ENCODE measurements around the gene HOTAIR.

HOTAIR gene

DNA sequence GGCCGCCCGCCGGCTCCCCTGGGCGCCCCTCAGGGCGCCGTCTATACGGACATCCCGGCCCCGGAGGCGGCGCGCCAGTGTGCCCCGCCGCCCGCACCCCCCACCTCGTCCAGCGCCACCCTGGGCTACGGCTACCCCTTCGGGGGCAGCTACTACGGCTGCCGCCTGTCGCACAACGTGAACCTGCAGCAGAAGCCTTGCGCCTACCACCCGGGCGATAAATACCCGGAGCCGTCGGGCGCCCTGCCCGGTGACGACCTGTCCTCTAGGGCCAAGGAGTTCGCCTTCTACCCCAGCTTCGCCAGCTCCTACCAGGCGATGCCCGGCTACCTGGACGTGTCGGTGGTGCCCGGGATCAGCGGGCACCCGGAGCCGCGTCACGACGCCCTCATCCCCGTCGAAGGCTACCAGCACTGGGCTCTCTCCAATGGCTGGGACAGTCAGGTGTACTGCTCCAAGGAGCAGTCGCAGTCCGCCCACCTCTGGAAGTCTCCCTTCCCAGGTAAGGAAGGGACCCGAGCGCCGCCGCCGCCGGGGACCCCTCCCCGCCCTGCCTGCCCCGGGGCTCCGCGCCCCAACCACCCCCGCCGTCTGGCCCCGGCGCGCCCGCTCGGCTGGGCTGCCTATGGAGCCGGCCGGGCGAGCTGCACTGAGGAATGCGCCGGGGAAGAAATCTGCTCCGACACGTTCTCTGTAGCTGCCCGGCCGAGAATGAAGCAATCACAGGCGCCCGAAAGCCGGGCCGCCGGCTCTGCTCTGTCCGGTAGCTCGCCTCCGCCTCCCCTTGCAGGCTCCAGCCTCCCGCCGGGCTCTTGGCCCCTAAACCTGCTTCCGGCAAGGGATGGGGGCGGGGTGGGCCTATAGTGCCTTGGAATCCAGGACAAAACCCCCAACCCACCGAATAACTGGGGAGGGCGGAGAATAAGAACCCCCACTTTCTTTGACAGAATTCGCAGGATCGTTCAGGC lies 35.3 kb downstream of the HOTAIR start:
- DNase-seq, result no peak

DNA sequence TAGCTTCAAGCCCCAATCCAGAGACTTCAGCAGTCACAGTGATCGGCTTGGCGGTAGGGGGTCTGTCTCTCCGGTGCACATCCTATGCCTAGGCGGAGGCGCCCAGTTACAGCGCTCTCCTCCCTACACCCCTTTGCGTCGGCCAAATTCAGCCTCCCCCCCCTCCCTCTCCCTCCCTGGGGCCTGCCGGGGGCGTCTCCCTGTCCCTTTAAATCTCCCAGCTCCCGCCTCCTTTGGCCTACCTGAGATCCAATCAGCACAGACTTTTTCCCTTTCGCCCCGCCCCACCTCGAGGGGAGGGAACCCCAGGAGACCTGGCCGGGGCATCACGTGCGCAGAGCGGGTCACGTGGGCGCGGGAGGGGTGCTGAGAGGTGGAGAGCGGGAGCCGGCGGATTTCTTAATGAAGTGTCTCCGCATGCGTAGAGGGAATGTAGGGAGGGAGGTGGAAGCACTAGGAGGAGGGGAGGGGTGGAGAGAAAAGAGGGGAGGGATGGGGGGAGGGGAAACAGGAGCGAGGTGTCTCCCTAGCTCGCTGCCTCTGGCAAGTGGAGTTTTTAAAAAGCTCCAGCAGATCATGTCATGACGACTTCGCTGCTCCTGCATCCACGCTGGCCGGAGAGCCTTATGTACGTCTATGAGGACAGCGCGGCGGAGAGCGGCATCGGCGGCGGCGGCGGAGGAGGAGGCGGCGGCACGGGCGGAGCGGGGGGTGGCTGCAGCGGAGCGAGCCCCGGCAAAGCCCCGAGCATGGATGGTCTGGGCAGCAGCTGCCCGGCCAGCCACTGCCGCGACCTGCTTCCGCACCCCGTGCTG lies 36.2 kb downstream of the HOTAIR start, which contains the start of gene HOXC13:
Gene HOXC13 (plus strand): TSS at position 506 of the 815 bp plus-strand sequence. CDS start 76 bp downstream, at position 582.
- peak; percentile 96 to 97 for DNase-seq

DNA sequence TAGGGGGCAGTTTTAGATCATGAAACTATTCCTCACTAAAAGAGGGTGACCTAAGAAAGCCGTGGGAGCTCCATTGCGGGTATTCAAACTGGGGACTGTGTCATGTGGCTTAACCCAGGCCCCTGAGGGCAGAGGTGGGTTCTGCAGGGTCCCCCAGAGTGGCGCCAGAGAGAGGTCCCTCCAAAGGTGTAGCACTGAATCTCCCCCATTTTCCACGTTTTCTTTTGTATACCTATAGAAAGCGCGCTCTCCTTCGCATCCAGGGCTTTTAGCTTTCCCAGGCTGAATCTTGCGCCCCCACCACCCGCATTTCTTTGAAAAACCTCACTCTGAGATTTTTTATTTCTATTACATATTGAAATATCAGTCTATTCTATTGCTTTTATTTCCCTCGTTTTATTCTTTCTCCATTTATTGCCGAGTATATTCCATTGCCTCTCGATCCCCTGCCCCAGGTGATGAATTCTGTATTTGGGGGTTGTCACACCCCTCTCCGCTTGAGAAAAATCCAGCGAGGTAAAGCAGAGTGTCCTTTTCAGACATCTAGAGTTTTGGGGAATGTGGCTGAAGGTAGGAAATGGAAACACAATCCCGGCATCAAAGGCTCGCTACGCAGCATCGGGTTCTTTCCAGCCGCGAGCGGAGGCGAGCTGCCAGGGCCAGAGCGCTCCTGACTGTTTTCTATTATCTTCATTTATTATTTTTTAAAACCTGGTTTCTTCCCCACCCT lies 37.0 kb downstream of the HOTAIR start:
- DNase-seq, result no peak

DNA sequence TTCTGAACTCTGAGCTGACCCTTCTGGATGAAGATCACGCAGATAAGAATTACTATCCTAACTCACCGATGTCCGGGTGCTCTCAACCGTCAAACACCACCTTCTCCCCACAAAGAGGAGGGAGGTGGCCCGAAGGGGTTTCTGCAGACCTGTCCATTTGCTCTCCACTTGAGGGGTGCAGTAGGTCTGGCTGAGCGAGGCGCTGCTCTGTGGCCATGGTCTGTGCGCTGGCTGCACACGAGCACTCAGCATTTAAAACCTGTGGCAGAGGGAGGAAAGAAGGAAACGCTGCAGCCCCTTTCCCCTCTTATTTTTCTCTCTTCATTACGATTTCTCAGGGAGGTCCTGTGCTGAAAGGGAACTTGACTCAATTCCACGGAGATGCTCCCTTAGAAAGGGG lies 37.7 kb downstream of the HOTAIR start:
- no peak for DNase-seq

DNA sequence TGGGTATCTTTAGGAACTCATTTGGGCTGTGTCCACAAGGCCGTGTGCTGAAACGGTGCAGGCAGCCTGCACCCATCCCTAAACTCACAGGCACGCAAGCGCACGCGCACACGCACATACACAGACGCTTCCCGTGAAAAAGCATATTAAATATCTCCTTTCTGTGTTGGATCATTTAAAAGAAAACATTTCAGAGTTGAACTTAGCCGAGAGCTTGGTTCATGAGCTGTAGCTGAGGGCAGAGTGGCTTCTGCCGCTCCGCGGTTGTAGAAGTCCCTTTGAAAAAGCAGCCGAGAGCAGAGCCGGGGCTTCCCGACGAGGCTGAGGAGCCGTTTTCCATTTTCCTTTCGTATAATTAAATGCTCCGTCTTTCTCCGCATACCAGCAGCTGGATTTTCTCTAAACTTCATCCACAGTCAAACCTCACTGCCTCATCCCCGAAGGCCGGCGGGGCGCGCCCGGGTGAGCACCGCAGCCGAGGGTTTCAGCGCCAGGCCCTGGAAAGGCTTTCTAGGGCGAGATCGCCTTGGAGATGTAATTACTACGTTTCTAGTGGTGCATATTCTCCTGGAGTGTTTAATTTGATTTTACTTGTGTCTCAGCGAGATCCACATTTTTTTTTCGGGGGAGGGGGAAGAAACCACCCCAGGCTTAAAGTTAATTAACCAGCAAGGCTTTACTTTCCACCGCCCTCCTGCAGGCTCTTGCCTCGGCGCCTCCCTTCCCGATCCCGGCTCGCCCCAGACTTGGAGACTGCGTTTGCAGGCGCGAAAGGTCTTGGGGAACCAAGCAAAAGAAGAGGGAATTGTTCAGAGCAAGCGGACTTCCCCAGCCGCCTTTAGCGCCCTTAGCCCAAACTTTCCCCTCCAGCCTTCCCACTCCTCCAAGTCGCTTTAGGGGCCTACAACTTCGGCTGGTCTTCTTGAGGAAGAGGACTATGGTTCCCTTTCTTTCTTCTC lies 39.1 kb downstream of the HOTAIR start:
- DNase-seq, result no peak

DNA sequence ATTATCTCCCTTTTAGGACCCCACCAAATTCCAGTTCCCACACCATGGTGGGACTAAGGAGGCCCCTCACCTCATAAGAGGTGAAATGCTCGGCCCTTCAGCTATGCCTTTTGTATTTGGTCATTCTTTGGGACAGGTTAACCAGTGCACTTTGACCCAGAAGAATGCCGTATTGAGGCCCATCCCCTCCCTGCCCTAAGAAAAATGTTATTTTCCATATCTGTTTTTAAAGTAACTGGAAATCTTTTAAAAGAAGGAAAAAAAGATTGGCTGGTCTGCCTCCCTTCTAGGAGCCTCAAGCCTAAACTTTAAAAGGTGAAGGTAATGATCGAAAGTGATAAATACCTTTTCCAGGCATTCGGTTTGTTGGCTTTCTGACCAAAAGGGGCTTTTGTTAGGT lies 41.8 kb downstream of the HOTAIR start:
- DNase-seq, result no peak

DNA sequence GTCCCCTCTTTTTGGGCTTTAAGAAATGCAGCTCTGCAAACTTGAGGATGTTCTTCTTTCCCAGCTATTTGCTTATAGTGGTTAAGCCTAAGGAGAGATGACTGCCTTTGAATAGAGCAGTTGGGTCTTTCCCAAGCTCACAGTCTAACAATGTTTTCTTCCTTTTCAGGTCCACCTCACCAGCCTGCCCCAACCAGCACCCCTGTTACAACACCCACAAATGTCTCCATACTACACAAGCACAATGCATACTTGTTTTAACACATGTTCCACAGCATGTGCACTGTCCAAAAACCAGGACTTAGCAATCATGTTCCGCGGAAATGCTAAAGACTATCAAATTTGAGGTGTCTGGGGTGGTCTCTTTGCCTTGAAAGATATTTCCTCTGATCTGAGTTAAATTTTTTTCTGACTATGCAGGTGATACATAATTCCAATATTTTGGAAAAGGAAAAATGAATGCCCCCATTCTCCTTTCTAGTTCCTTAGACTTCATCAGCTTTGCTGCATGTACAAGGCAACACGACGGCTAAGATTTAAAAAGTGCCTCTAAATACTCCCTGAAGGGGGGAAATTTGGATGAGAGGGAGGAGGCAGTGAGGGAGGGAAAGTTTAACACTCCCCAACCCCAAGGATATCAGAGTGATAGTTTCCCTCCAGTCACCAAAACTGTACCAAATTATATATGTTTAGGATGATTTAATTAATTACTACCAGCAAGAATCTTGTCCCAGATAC lies 42.7 kb downstream of the HOTAIR start:
- no peak for DNase-seq

DNA sequence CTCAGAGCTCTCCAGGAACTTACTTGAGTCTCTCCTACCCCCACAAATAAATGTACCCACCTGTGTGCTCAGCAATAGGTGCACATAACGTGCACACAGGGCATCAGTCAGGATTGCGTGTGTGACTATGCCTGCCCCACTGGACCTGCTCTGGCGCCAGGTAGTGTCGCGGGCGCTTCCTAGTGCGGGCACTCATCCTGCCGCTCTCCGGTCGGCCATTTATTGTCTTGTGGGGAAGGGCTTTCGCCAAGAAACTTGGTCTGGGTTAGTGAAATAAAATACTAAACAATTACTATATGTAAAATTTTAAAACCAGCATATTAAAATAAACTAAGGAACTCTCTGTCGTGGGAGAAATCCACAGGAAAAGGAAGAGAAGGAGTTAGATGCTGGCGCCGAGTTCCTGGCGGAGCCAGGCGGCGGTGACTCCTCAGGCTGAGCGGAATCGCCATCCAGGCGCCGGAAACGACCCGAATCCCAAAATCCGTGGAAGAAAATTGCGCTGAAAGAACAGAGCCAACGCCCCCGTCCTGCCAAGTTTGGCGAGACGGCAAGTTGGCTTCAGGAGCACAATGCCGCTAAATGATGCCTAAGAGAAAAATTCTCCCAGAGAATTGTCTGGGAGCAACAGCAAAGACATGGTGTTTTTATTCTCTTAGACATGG lies 44.0 kb downstream of the HOTAIR start:
- no peak for DNase-seq

DNA sequence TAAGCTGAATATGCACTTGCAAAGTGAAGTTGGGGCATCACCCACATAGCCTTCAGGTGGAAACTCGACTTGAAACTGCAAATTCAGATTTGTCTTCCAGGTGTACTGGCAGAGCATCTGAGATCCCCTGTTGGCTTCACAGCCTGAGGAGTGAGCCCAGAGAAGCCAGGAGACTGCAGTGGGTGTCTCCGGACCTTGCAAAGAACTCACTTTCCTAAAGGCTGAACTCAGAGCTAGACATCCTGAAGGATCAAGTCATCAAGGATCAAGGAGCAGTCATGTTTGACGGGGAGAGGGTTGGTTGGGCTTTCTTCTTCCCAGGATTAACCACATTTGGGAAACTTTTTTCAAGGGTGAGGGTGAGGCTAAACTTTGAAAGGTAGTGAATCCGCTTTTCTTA lies 45.2 kb downstream of the HOTAIR start:
- no peak for DNase-seq

DNA sequence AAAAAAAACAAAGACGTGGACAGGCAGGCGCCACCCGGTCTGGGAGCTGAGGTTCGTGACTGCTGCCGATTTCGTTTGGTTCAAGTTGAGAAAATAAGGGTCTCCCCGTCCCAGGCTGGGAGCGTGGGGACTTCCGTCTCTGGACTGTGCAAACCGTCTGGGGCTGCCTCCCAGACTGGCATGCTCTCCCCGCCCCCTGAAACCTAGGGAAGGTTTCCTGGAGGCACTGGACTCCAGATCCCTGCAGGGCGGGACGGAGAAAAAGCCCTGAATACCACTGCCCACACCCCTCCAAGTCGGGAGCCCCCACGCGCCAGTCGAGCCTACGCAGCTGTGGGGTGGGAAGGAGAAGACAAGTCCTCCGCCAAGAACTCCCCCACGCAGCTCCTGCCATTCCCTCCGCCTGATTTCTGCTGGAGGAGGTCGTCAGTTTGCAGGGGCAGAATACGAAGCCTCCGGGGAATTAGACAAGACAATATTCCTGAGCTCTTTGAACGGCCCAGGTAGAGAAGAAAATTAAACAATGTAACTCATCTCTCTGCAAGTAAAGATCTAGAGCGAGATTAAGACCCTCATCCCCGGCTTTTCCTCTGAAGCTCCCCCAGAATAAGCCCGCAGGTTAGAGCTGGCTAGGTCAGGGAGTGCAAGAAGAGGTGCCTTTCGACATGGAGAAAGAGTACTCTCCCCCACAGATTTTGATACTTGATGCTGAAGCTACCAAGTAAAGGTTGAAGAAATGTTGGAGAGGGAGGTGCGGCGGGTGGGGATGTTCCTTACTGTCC lies 46.5 kb downstream of the HOTAIR start:
- DNase-seq, result no peak

DNA sequence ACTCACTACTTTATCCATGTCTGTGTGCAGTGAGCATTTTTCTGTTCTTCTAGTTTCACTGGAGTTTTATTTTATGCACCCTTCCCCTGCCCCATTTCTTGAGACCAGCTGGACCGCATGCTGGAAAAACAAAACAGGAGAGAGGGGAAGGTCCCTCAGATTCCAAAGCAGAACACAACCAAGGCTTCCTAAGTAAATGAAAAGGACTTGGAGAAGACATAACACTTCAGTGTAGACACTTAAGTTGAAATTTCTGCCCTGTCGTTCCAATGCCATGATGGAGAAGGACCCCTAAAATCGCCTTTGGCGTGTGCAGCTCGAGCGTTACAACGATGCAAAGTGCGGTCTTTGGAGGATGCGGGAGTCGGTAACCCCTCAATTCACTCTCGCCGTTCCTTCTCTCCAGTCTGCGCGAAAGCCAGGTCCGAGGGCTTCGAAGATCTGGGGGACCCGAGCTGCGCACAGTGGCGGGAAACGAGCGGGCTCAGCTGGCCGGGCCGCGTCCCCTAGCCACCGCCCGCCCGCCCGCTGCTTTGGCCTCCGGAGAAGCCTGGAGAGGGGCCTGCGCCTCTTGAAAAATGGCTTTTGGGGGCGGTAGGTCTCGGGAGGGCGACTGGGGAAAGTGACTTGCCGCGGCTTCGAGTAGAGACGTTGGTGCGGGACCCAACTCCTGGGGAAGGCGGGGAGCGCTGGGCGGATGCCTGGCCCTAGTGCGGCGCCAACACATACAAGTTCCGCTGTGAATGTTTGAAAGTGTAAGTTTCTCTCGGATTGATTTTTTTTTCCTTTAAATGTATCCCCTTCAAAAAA lies 47.3 kb downstream of the HOTAIR start:
- no peak for DNase-seq

DNA sequence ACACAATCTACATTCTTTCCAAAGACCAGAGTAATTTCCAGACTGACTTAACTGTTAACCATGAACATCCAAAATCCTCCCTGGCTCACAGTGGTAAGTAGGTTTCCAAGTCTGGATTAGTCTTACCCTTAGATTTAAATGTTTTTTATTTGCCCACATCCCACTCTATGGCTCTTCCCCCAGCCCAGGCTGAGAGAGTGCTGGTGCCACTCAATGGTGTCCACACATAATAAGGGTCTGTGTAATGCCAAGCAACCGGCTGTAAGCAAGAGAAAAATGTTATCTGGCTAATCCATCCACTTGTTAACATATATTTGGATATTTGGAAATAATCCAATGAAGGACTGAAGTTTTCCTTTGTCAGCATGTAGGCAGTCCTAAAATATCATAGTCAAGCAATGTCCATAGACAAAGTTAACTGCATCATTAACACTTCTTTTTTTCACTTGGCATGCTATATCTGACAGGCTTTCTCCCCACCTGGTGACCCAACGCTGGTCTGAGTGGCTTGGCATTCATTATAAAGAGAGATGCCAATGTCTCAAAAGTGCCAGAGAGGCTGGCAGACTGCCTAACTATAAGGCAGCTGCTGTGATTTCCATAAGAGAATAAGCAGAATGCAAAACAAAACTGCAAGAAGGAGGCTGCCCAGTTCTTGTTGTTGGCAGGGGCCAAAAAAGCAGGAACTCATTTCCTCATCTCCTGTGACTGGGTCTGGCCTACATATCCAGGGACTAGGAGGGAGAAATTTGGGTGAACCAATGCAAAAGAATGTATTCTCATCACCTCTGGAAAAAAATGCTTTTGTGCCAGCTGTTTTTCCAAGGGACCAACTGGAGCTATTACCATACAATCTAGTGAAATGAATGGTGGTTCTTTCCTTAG lies 50.0 kb downstream of the HOTAIR start:
- peak; percentile 63 to 80 for DNase-seq

DNA sequence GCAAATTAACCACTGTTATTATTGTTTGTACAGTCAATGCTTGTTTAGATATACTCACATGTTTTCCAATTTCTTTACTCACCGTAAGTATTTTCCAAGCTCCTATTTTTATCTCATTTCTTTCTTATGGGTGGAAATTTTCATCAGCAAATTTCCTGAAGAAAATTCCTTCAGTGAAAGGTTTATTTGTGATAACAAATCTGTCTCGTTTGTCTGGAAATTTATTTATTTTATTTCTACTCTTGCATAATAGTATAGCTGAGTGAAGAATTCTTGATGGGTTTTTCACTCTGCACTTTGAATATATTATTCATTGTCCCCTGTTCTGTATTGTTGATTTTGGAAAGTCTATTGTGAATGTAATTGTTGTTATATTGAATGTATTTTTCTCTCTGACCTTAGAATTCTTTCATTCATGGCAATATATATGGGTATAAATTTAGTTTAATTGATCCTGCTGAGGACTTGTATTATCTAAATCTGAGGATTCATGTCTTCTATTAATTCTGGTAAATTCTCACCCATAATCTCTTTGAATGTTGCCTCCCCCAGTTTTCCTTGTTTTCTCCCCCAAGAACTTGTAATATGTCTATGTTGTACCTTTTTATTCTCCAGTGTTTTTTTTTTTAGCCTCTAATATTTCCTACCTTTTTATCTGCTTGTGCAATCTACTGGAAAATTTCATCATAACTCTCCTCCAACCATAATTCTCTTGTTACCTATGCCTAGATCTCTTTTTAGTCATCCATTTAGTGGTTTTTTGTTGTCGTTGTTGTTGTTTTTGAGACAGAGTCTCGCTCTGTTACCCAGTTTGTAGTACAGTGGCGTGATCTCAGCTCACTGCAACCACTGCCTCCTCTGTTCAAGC lies 57.7 kb downstream of the HOTAIR start:
- DNase-seq, result no peak

All from NCI-H446 (cell line).